ENCODE data around the gene KAT6B. TPM values are rescaled to one million over a fixed set of nuclear protein-coding genes. Genes with fewer than 3 reads are reported as not detected.

KAT6B gene
- total and polyA plus RNA-seq, 2 of the 8 experiments (the other 6 are each of a cell fraction or from before 2014, with no cell fraction given): 7.3 to 30.8 TPM

GRCh38 chr10:75072727-75073126, 246.3 kb downstream of the KAT6B start:
- FAIRE-seq: no peak
- WGBS, 2 experiments (ENCODE audit: extremely low coverage in 1 of 2, insufficient coverage in 1 of 2, insufficient read length in 1 of 2, insufficient replicate concordance in 2 of 2, low coverage in 1 of 2, low lambda C conversion rate in 2 of 2, missing lambda C conversion rate in 1 of 2): 93% methylated on average over 9 of the region's 14 CpGs; no CpG with 5 or more reads in 1 of the 2 experiments
- no peak overlapping the region for H3K4me2 ChIP-seq (ENCODE audit: insufficient read depth in 1 of 2, low read depth in 2 of 2, low read length in 2 of 2)
- H2AK5ac ChIP-seq (ENCODE audit: low read depth, low read length): no peak overlapping the region
- no peaks in the 10 kb centered on the region for H3K36me3 ChIP-seq (ENCODE audit: control insufficient read depth in 2 of 4, insufficient read depth in 4 of 4, low read length in 3 of 4)
- H2BK5ac ChIP-seq (ENCODE audit: low read depth, low read length): no peak overlapping the region
- no peak overlapping the region for H3K4ac ChIP-seq (replicated peaks; ENCODE audit: insufficient read length, low read depth, low read length)
- peak overlapping the region; percentile 33; the same call in 1 of the 2 replicates for H2BK12ac ChIP-seq (ENCODE audit: low read depth, low read length)
- no peak overlapping the region for H3K9ac ChIP-seq (replicated peaks in 1 of 4; ENCODE audit: extremely low read depth in 1 of 4, low read depth in 3 of 4, low read length in 3 of 4)
- H3K4me1 ChIP-seq (replicated peaks in 1 of 4; ENCODE audit: control insufficient read depth in 3 of 4, insufficient read depth in 4 of 4, low read length in 3 of 4): peaks cover 0 to 10% (median 2%) of the 10 kb centered on the region in 4 experiments; a peak in 3 of 7 replicates
- no peak overlapping the region for H4K8ac ChIP-seq (ENCODE audit: extremely low read depth, insufficient read depth, low read length)
- no peak overlapping the region for H4K5ac ChIP-seq (ENCODE audit: insufficient read length, low read depth, low read length)
- no peaks in the 10 kb centered on the region for H3K27me3 ChIP-seq (replicated peaks in 1 of 4; ENCODE audit: control insufficient read depth in 3 of 4, extremely low read depth in 1 of 4, insufficient read depth in 3 of 4, low read length in 3 of 4)
- H3K18ac ChIP-seq (ENCODE audit: extremely low read depth, low read length): no peak overlapping the region
- no peaks in the 10 kb centered on the region for H3K9me3 ChIP-seq (ENCODE audit: insufficient read depth in 2 of 2, low read depth in 1 of 2, low read length in 1 of 2)
- no peaks in the 10 kb centered on the region for H3K23me2 ChIP-seq (ENCODE audit: low read depth, low read length)
- H3K79me1 ChIP-seq (ENCODE audit: low read depth, low read length): no peaks in the 10 kb centered on the region
- no peaks in the 10 kb centered on the region for H4K20me1 ChIP-seq (replicated peaks in 1 of 2; ENCODE audit: control insufficient read depth in 1 of 2, insufficient read depth in 2 of 2, low read length in 2 of 2)
- TF ChIP-seq RBBP5 (IDR thresholded peaks at IDR 0.05; ENCODE audit: borderline replicate concordance, low read depth, low read length): no peak
- TF ChIP-seq GABPA (IDR thresholded peaks at IDR 0.05; ENCODE audit: borderline replicate concordance, insufficient read depth, low read length): no peak
- no peak for TF ChIP-seq SIX5 (IDR thresholded peaks at IDR 0.05; ENCODE audit: low read depth, low read length)
- TF ChIP-seq CREB1 (IDR thresholded peaks at IDR 0.05): no peak
- TF ChIP-seq BCL11A (IDR thresholded peaks at IDR 0.05; ENCODE audit: low read depth in 2 of 2, low read length in 2 of 2): no peak
- no peak for TF ChIP-seq HDAC6 (IDR thresholded peaks at IDR 0.05; ENCODE audit: low read depth, low read length)
- TF ChIP-seq SIN3A (conservative IDR thresholded peaks at IDR 0.05 in 1 of 2, IDR thresholded peaks at IDR 0.05 in 1 of 2; ENCODE audit: low read depth in 1 of 2, low read length in 2 of 2): no peak
- TF ChIP-seq ZNF274 (IDR thresholded peaks at IDR 0.05; ENCODE audit: borderline replicate concordance, extremely low read depth, low read length): no peak
- H2BK15ac ChIP-seq (ENCODE audit: low read length): no peak overlapping the region
- no peak overlapping the region for H4K91ac ChIP-seq (replicated peaks; ENCODE audit: insufficient read length, low read length)
- no peak overlapping the region for H3K27ac ChIP-seq (ENCODE audit: low read depth, low read length)
- no peak overlapping the region for H3K14ac ChIP-seq (ENCODE audit: insufficient read length)
- H3K23ac ChIP-seq (ENCODE audit: insufficient read length): no peak overlapping the region
- H3K4me3 ChIP-seq (ENCODE audit: extremely low read depth in 1 of 4, insufficient read depth in 2 of 4, low read depth in 3 of 4, low read length in 4 of 4): no peak overlapping the region
- H2BK120ac ChIP-seq (replicated peaks; ENCODE audit: low read depth, low read length): no peak overlapping the region
- no peak overlapping the region for H2BK20ac ChIP-seq (ENCODE audit: low read length)
- no peak for DNase-seq (ENCODE audit: low read depth in 1 of 2, low spot score in 2 of 2)
- no peak overlapping the region for H2AFZ ChIP-seq (ENCODE audit: low read length)
- H3K56ac ChIP-seq (replicated peaks; ENCODE audit: insufficient read length, low read depth, low read length): no peak overlapping the region
- ChIA-PET CTCF (ENCODE audit: partially characterized antibody) (interaction anchor here (0.7 to 1.2 kb wide), 4 partner anchors 14 to 34 kb away, joined by 3 to 5 read pairs (median 4); no protein-coding TSS in a partner anchor), POLR2A (ENCODE audit: partially characterized antibody) (no interaction called here)
- no peaks in the 10 kb centered on the region for H3K79me2 ChIP-seq (ENCODE audit: control insufficient read depth in 1 of 2, insufficient read depth in 2 of 2, low read length in 2 of 2)

Data from H1 (cell line).